ENCODE data around the gene IGF2.

GRCh38 chr11:2140411-2141400, 1.5 kb upstream of the IGF2 start:
- no peak for TF ChIP-seq CTCF (IDR thresholded peaks at IDR 0.05)
- no peak for TF ChIP-seq POLR2A (IDR thresholded peaks at IDR 0.05)

Data from esophagus squamous epithelium (tissue), 4 donors.